Adrenal gland (tissue), 5 donors: ENCODE results near the gene ARID3C.

Source experiments
- CTCF ChIP-seq, 6 experiments: fragments of 450-650 bp in 4 of 6; fragments of 200-600 bp in 2 of 6; sonication (generic) in 1 of 6; IDR thresholded peaks; 1 replicate in 5 of 6; 2 replicates in 1 of 6; pipeline versions ENCODE4 v1.5.1 to v1.8.0; 2016 to 2021; ENCODE audit warnings: antibody characterized with exemption in 6 of 6, mild to moderate bottlenecking in 2 of 6, moderate library complexity in 1 of 6
- POLR2A ChIP-seq, 2 donors: fragments of 450-650 bp; IDR thresholded peaks; one replicate each; pipeline ENCODE4 v1.6.1; 2017; ENCODE audit warnings: antibody characterized with exemption in 2 of 2, mild to moderate bottlenecking in 2 of 2, moderate library complexity in 1 of 2
- donor health status: DM: no; HTN: no; CAD: no.

DNA sequence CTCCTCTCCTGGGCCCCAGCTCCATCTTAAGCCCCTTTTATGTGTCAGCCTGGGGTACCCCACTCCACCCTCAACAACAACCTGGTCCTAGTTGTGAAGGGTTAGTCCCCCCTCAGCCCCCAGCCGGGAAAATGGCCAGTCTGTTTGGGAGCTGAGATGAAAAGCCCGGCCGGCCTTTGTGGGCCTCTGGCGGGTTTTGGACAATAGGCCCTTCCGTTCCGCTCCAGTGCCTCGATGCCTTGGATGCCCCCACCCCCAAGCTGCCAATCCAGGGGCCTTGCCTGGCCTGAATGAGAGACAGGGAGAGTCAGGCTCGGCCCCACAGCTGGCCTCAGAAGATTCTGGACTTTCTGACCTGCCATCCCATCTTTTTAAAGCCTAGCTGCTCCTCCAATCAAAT is 48.5 kb downstream of the ARID3C start:
- TF ChIP-seq POLR2A (IDR thresholded peaks at IDR 0.05) (no peak), CTCF (IDR thresholded peaks at IDR 0.05) (no peak)
